ENCODE data around the gene PODXL2. TPM values are rescaled to one million over a fixed set of nuclear protein-coding genes. Genes with fewer than 3 reads are reported as not detected.
A peak's percentile ranks its signal among the peaks of the same experiment; 100 is the strongest.

PODXL2 gene
- total RNA-seq, 2 donors from 2014 or later = 0.14 to 1.4 TPM

- H3K9me3 Mint-ChIP-seq = no peaks in the 10 kb centered on the region
- no peak overlapping the region for H3K27ac Mint-ChIP-seq
- no peaks in the 10 kb centered on the region for H3K27me3 Mint-ChIP-seq (ENCODE audit: low read depth)
- H3K4me1 Mint-ChIP-seq (ENCODE audit: low read depth) = no peaks in the 10 kb centered on the region
- ATAC-seq (replicated peaks in 1 of 2) (no peak), DNase-seq (no peak)
- H3K36me3 Mint-ChIP-seq (ENCODE audit: insufficient read depth in 2 of 2) = no peaks in the 10 kb centered on the region
- H3K4me3 Mint-ChIP-seq = no peak overlapping the region
Measured at GRCh38 chr3:127661600-127661999, 32.6 kb downstream of the PODXL2 start.

DNA sequence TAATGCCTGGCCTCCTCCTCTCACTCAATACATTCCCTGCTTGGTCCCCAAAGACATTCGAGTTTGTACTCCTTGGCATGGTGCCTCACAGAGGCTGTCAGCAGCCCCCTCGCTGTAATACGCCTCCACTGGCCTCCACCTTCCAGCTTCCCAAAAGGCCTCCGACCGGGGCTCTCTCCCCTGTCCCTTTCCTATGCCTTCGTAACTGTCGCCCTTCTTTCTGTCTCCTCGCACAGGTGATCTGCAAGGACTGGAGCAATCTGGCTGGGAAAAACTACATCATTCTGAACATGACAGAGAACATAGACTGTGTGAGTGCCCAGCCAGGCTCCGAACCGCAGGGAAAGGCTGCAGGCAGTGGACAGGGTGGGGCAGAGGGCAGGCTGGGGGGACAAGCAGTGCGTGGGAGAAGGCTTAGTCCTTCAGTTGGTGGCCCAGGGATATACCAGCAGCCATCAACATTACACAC lies 33.0 kb downstream of the PODXL2 start:
- no peaks in the 10 kb centered on the region for H3K4me1 Mint-ChIP-seq (ENCODE audit: low read depth)
- DNase-seq (no peak), ATAC-seq (replicated peaks in 1 of 2) (no peak)
- H3K27ac Mint-ChIP-seq = no peak overlapping the region
- no peaks in the 10 kb centered on the region for H3K9me3 Mint-ChIP-seq
- H3K36me3 Mint-ChIP-seq (ENCODE audit: insufficient read depth in 2 of 2) = no peaks in the 10 kb centered on the region
- no peaks in the 10 kb centered on the region for H3K27me3 Mint-ChIP-seq (ENCODE audit: low read depth)
- no peak overlapping the region for H3K4me3 Mint-ChIP-seq

DNA sequence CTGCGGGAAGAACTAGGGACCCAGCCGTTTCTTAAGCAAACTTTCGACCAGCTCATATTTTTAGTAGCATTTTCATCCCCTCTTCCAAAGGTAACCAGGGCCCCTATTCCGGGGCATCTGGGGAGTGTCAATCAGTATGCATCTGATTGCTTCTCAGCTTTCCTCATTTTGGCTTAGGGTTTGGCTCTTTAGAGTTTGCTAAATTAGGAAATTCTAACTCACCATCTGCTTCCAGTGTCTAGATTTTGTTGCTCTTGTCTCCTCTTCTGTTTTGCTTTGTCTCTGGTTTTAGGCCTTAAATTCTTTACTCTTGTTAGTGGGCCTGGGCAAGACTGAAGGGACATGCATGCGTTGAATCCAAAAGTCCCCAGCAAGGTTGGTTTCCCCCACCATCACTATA lies 34.2 kb downstream of the PODXL2 start:
- Mint-ChIP-seq H3K36me3 (ENCODE audit: insufficient read depth in 2 of 2) (no peaks in the 10 kb centered on the region), H3K27me3 (ENCODE audit: low read depth) (no peaks in the 10 kb centered on the region), H3K27ac (no peak overlapping the region), H3K4me1 (ENCODE audit: low read depth) (no peaks in the 10 kb centered on the region), H3K9me3 (no peaks in the 10 kb centered on the region), H3K4me3 (no peak overlapping the region)
- DNase-seq = no peak
- ATAC-seq (replicated peaks in 1 of 2) = no peak

DNA sequence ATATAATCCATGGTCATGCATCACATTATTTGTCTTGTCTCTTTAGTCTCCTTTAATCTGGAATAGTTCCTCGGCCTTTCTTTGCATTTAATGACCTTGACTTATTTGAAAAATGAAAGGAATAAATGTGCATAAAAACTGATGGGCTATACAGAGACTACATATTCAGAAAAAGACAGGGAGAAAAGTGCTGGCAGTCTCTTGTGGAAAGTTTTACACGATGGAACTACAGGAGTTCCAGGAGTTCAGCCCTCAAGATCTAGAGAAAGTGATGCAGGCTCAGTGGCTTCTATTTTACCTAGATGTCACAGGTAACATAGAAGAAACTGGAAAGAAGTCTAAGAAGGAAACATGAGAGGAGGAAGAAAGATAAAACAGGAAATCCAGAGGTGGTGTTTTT lies 36.2 kb downstream of the PODXL2 start:
- no peaks in the 10 kb centered on the region for H3K36me3 Mint-ChIP-seq (ENCODE audit: insufficient read depth in 2 of 2)
- H3K27me3 Mint-ChIP-seq (ENCODE audit: low read depth) = no peaks in the 10 kb centered on the region
- DNase-seq (no peak), ATAC-seq (replicated peaks in 1 of 2) (no peak)
- H3K4me1 Mint-ChIP-seq (ENCODE audit: low read depth) = no peaks in the 10 kb centered on the region
- no peak overlapping the region for H3K4me3 Mint-ChIP-seq
- H3K9me3 Mint-ChIP-seq = no peaks in the 10 kb centered on the region
- H3K27ac Mint-ChIP-seq = no peak overlapping the region

DNA sequence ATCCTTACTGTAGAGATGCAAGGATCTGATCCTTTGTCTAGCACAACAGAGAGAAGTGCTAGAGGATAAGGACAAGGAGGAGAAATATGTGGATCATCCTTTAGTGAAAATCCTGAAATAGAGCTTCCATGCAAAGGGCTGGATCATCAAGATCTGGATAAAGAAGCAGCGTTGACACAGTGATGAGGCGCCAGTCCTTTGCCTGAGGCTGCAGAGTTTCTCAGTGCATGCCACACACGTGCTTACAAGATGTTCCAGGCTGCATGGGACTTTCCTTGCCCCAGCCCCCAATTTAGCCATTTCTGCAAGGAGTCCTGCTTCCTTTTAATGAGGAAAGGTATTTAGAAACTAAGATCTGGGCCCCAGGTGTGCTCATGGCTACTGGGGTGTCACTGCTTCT lies 36.6 kb downstream of the PODXL2 start:
- Mint-ChIP-seq H3K36me3 (ENCODE audit: insufficient read depth in 2 of 2) (no peaks in the 10 kb centered on the region), H3K4me1 (ENCODE audit: low read depth) (no peaks in the 10 kb centered on the region), H3K4me3 (no peak overlapping the region), H3K9me3 (no peaks in the 10 kb centered on the region), H3K27me3 (ENCODE audit: low read depth) (no peaks in the 10 kb centered on the region), H3K27ac (no peak overlapping the region)
- no peak for DNase-seq
- no peak for ATAC-seq (replicated peaks in 1 of 2)

DNA sequence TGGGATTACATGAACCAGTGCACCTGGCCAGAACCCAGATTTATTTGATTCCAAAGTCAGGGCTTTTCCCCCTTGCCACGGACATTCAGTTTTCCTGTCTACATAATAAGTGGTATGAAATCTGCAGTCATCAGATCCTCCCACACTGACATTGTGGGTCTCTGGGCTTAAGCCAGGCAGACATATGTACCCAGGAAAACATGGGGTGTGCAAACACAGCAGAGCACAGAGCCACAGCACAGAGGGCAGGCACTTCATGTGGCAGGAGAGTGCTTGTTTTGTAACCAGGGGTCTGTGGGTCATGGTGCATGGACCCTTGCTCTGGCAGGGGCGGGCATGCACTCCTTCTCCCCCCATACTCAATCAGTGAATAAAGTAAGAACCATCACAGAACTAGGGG lies 37.7 kb downstream of the PODXL2 start:
- no peak for DNase-seq
- Mint-ChIP-seq H3K27me3 (ENCODE audit: low read depth) (no peaks in the 10 kb centered on the region), H3K36me3 (ENCODE audit: insufficient read depth in 2 of 2) (no peaks in the 10 kb centered on the region), H3K27ac (no peak overlapping the region), H3K4me1 (ENCODE audit: low read depth) (peaks cover 4% of the 10 kb centered on the region), H3K4me3 (no peak overlapping the region), H3K9me3 (no peaks in the 10 kb centered on the region)
- ATAC-seq (replicated peaks in 1 of 2) = no peak

GRCh38 chr3:127667119-127667681 lies 38.2 kb downstream of the PODXL2 start:
- Mint-ChIP-seq H3K36me3 (ENCODE audit: insufficient read depth in 2 of 2) (peaks cover 2% of the 10 kb centered on the region in 2 donors), H3K27me3 (ENCODE audit: low read depth) (no peaks in the 10 kb centered on the region), H3K4me1 (ENCODE audit: low read depth) (peaks cover 6% of the 10 kb centered on the region), H3K4me3 (no peak overlapping the region), H3K27ac (no peak overlapping the region), H3K9me3 (no peaks in the 10 kb centered on the region)
- DNase-seq = no peak
- no peak for ATAC-seq (replicated peaks in 1 of 2)

GRCh38 chr3:127668906-127669305 lies 39.9 kb downstream of the PODXL2 start:
- Mint-ChIP-seq H3K4me1 (ENCODE audit: low read depth) (peaks cover 12% of the 10 kb centered on the region), H3K9me3 (no peaks in the 10 kb centered on the region), H3K27ac (no peak overlapping the region), H3K36me3 (ENCODE audit: insufficient read depth in 2 of 2) (peaks cover 2% of the 10 kb centered on the region in 2 donors), H3K4me3 (no peak overlapping the region), H3K27me3 (ENCODE audit: low read depth) (no peaks in the 10 kb centered on the region)
- ATAC-seq (replicated peaks in 1 of 2) (no peak), DNase-seq (no peak)

- ATAC-seq (replicated peaks in 1 of 2) = no peak
- DNase-seq = no peak
- peaks cover 2 to 5% of the 10 kb centered on the region in 2 donors for H3K36me3 Mint-ChIP-seq (ENCODE audit: insufficient read depth in 2 of 2)
- no peaks in the 10 kb centered on the region for H3K27me3 Mint-ChIP-seq (ENCODE audit: low read depth)
- no peak overlapping the region for H3K4me3 Mint-ChIP-seq
- peaks cover 19% of the 10 kb centered on the region for H3K4me1 Mint-ChIP-seq (ENCODE audit: low read depth)
- H3K9me3 Mint-ChIP-seq = no peaks in the 10 kb centered on the region
- H3K27ac Mint-ChIP-seq = no peak overlapping the region
Measured at GRCh38 chr3:127669541-127670228, 40.7 kb downstream of the PODXL2 start.

DNA sequence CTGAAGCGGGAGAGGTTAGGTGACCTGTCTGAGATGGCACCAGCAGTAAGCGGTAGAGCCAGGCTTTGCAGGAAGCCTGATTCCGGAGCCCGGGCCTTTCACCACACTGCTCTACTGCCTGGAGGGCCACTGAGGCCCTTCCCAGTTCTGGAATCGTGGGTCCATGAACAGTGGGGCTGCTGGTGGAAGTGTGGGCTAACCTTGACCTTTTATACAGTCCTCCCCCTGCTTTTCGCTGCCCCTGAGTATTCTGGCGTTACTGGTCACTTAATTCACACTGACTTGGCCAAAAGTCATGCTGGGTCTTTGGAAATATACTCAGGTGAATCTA lies 41.2 kb downstream of the PODXL2 start:
- DNase-seq (no peak), ATAC-seq (replicated peaks in 1 of 2) (no peak)
- peaks cover 25% of the 10 kb centered on the region for H3K4me1 Mint-ChIP-seq (ENCODE audit: low read depth)
- peaks cover 2 to 5% of the 10 kb centered on the region in 2 donors for H3K36me3 Mint-ChIP-seq (ENCODE audit: insufficient read depth in 2 of 2)
- H3K4me3 Mint-ChIP-seq = peak overlapping the region in 1 of 2 donors; percentile 9
- no peaks in the 10 kb centered on the region for H3K9me3 Mint-ChIP-seq
- no peak overlapping the region for H3K27ac Mint-ChIP-seq
- no peaks in the 10 kb centered on the region for H3K27me3 Mint-ChIP-seq (ENCODE audit: low read depth)

DNA sequence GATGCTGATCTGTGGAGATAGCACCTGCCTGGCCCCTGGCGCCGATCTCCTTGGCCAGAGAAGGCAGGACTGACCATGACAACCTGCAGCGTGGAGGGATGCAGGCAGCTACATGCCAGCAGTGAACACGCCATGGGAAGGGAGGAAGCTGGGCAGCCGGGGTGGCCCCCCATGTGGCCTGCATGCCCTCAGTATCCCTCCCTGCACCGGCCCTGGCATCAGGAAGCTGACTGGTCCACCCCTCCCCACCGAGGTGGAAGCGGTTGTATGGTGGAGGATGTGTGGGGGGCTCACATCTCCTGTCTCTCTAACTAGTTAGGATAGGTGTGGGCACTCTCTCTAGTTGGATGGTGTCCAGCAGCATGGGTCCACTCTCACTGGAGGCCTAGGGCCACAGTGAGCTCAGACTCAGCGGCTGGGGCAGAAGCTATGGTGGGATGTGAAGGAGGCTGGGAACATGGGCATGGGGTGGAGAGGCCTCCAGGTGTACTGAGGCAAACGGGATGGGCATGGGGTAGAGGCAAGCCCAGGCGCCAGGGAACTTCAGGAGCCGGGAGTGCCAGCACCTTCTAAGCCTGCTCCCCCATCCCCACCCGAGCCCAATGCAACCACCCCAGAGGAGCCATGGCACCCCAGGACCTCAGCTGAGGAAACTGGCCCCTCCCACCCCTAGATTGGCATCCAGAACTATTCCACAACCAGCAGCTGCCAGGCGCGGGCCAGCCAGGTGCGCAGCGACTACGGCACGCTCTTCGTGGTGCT lies 42.0 kb downstream of the PODXL2 start:
- H3K27me3 Mint-ChIP-seq (ENCODE audit: low read depth) = no peaks in the 10 kb centered on the region
- DNase-seq (no peak), ATAC-seq (replicated peaks in 1 of 2) (no peak)
- no peaks in the 10 kb centered on the region for H3K9me3 Mint-ChIP-seq
- H3K4me3 Mint-ChIP-seq = peak overlapping the region; percentile 90 to 94
- H3K36me3 Mint-ChIP-seq (ENCODE audit: insufficient read depth in 2 of 2) = peaks cover 2 to 5% of the 10 kb centered on the region in 2 donors
- H3K4me1 Mint-ChIP-seq (ENCODE audit: low read depth) = peaks cover 27% of the 10 kb centered on the region
- H3K27ac Mint-ChIP-seq = no peak overlapping the region

DNA sequence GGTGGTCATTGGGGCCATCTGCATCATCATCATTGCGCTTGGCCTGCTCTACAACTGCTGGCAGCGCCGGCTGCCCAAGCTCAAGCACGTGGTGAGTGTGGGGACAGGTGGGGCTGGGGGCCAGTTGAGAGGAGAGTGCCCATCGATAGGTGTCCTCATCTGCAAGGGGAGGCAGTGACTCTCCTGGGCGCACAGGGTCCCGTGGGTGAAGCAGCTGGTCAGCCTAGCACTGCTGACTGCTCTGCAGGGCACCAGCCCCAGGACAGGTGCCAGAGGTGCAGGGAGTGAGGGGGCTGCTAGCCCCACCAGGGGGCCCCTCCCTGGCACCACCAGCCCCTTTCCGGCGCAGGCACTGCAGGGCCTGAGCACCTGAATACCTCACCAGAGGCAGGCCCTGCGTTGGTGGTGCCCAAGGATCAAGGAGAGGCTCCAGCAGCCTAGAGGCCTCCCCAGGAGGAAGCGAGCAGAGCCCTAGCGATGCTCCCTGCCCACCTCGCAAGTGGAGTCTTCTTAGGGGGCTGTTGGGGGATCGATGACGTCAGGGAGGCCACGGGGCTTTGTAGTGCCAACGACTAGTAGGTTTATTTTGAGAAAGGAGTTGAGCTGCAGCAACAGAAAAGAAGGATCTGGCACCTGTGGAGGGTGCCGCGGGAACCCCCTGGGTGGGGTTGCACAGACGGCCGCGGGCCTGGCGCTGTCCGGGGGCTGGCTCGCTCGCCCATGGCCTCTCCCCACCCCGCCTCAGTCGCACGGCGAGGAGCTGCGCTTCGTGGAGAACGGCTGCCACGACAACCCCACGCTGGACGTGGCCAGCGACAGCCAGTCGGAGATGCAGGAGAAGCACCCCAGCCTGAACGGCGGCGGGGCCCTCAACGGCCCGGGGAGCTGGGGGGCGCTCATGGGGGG lies 42.8 kb downstream of the PODXL2 start:
- peak overlapping the region; percentile 90 for H3K27ac Mint-ChIP-seq
- DNase-seq (peak; percentile 21 to 40), ATAC-seq (replicated peaks in 1 of 2) (peak; percentile 1 to 8)
- no peaks in the 10 kb centered on the region for H3K9me3 Mint-ChIP-seq
- H3K27me3 Mint-ChIP-seq (ENCODE audit: low read depth) = no peaks in the 10 kb centered on the region
- peak overlapping the region; percentile 90 to 94 for H3K4me3 Mint-ChIP-seq
- H3K36me3 Mint-ChIP-seq (ENCODE audit: insufficient read depth in 2 of 2) = peaks cover 2 to 5% of the 10 kb centered on the region in 2 donors
- peaks cover 31% of the 10 kb centered on the region for H3K4me1 Mint-ChIP-seq (ENCODE audit: low read depth)

All from activated T-cell treated with anti-CD3 and anti-CD28 coated beads, Interleukin-2, amount 50 U/mL, for 72 hours (primary cell).